GM18507 (cell line): ENCODE data around the gene GALNT13.

Experiments used
- DNase-seq: peaks from one replicate; pipeline ENCODE4 v3.0.0; 2011; ENCODE audit warnings: low read depth; ENCODE audit not compliant: insufficient read length; ENCODE audit errors: extremely low spot score
- FAIRE-seq: peaks from 2 replicates; lab custom pipeline; 2011; peaks lifted over from hg19 to GRCh38; lab: Jason Lieb, UNC

The GALNT13 gene

DNA sequence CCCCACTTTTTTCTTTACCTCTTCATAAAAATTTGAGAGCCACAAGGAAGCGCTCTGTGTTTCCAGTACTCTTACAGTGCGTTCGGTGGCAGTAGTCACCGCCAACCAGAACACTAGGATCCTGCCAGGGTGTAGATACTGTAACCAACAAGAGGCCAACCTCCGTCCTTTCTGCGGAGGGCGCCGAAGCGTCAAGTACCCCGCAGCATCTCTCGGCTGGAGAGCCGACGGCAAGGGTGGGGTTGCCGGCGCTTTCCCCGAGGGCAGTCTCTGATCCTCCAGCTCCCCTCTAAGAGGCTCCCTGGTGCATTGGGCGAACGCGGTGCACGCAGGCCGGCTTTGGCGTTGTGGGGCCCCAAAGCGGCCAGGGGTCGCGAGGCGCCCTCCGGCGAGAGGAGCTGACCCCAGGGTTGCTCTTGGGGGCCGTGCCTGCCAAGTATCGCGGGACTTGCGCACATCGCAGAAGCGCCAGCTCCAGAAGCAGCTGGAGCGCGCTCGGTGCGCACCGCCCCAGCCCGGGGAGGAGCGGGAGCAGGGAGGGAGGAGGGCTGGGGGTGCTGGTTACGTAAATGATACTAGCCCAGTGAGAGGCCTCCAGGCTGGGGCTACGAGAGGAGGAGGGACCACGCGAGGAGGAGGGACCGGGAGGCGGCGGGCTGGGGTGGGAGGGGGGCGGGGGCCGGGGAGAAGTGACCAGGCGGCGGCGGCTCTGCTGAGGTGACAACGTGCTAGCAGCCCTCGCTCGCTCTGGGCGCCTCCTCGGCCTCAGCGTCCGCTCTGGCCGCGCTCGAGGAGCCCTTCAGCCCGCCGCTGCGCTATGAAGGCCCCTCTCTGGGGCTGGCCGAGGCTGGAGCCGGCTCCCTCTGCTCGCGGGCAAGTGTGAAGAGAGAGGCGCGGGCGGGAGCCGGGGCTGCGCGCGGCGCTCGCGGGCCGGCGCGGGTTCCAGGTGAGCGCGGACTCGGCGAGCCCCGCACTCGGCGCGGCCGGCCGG, at the start of gene GALNT13:
TSS of gene GALNT13 (plus strand) at position 692 of the 991 bp plus-strand sequence.
- FAIRE-seq (no peak), DNase-seq (no peak)

- no peak for DNase-seq
- no peak for FAIRE-seq
Observed at GRCh38 chr2:153823880-153824279, 47.8 kb upstream of the GALNT13 start.

GRCh38 chr2:153828335-153828734, 43.4 kb upstream of the GALNT13 start:
- FAIRE-seq (no peak), DNase-seq (no peak)

DNA sequence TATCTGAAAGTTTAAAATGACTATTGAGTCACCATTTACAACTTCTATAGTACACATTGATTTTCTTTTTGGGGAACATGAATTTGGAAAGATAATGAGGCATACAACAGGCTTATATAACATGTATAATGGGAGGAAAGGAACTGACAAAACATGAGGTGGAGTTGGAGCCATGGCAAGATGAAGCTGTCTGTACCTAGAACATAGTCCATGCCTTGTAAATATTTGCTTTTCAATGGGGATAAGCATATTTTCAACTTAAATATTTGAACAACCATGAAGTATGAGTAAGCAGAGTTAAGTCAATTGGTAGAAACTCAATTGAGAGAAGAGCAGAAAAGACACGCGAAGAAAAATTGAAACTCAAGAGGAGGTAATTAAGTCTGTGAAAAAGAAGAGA, 37.1 kb upstream of the GALNT13 start:
- DNase-seq (no peak), FAIRE-seq (no peak)

GRCh38 chr2:153858250-153858649, 13.5 kb upstream of the GALNT13 start:
- DNase-seq (no peak), FAIRE-seq (no peak)

DNA sequence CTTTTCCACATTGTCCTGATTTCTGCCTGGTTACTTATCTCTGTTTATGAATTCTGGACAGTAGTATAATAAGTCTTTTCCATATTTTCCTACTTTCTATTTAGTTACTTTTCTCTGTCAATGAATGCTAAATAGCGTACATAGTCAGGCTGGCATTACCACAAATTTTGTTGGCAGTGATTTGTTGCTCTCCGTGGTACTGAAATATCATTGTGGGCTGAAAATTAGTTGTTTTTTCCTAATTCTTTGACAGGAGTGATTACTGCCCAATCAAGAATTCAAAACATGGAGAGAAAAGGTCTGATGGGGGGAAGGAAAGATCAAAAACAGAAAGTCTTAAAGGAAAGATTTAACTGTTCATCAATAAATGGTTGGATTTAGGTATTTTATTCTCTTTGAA, 7.7 kb upstream of the GALNT13 start:
- DNase-seq: no peak
- no peak for FAIRE-seq

- DNase-seq (no peak), FAIRE-seq (no peak)
Observed at GRCh38 chr2:153866595-153866994, 5.1 kb upstream of the GALNT13 start.

GRCh38 chr2:153870308-153870707, 1.4 kb upstream of the GALNT13 start:
- DNase-seq (no peak), FAIRE-seq (no peak)

- FAIRE-seq (no peak), DNase-seq (no peak)
Observed at GRCh38 chr2:153872311-153873051, 759 bp downstream of the GALNT13 start.

- no peak for FAIRE-seq
Observed at GRCh38 chr2:153873052-153874048, 1.6 kb downstream of the GALNT13 start.

DNA sequence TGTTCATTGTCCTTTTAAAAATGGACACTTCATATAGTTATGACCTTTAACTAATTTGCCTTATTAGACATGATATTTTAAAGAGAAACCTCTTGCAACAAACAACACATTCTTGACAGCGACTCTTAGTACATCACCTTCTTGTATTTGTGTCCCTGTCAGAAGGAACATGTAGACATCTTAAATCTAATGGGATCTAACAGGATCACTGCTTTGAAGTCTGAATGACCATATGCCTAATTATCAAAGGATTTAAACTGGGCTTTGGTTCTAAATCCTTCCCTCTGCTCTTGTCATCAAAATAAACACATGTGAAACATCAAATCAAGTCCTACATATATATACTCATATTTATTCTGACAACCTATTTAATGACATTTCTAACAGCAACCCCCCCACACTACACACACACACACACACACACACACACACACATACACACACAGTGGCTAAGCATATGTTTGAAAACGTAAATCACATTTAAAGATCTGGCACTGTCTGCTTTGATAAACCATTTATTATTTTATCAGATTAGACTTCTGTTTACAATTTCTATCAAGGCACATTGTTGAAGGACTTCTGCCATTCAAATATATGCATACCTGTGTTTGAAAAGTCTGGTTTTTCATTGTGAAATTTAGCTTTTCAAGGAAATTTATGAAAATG, 4.2 kb downstream of the GALNT13 start:
- FAIRE-seq: no peak
- DNase-seq: no peak

More at GRCh38 chr2:153873052-153874048, 1.6 kb downstream of the GALNT13 start:
- DNase-seq: no peak

- DNase-seq (no peak), FAIRE-seq (no peak)
Observed at GRCh38 chr2:153880926-153881325, 9.2 kb downstream of the GALNT13 start.

DNA sequence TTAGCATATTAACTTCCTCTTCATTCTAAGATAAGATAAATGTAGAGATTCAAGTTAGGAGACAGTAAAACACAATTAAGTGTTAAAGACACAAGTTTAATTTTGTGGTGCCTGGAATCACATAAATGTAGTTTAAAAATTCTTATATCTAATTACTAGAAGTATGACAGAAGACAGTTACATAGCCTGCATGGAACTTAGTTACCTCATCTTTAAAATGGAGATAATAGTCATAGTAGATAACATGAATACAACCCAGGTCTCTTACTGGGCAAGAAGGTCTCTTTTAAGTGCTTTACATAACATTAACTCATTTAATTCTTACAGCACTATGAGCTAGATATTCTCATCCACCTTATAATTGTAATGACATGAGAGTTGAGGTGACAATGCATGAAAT, 15.1 kb downstream of the GALNT13 start:
- no peak for FAIRE-seq
- no peak for DNase-seq

GRCh38 chr2:153890576-153890975, 18.9 kb downstream of the GALNT13 start:
- no peak for DNase-seq
- FAIRE-seq: no peak

GRCh38 chr2:153891051-153891450, 19.3 kb downstream of the GALNT13 start:
- no peak for DNase-seq
- no peak for FAIRE-seq

DNA sequence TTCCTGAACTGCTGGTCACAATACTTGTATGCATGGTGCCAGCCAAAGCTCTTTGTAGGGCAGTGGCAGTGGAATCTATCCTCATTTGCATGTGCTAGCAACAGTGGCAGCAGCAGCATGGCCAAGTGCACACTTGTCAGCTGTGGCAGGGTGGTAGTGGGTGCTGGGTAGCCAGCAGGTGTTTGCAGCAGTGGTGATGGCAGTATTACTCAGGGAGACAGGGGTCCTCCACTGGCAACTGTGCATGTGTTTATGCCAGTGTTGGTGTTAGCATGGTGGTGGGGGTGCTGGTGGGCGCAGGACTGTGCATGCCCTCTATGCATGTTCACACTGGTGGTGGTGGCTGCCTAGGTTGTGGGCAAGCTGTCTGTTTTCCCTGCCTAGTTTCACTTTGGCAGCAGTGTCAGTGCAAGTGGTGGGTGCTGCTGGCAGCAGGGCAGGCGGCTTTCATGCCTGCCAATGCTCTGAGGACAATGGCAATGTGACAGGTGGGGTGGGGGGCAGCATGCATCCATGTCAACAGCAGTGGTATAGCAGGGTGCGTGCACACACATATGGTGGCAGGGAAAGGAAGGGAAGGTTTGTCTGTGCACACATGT, 41.2 kb downstream of the GALNT13 start:
- FAIRE-seq: no peak
- DNase-seq: no peak

GRCh38 chr2:153917570-153917969, 45.8 kb downstream of the GALNT13 start:
- DNase-seq (no peak), FAIRE-seq (no peak)

GRCh38 chr2:153935511-153935910, 63.8 kb downstream of the GALNT13 start:
- no peak for DNase-seq
- no peak for FAIRE-seq
